ENCODE data around the gene MPL.

DNA sequence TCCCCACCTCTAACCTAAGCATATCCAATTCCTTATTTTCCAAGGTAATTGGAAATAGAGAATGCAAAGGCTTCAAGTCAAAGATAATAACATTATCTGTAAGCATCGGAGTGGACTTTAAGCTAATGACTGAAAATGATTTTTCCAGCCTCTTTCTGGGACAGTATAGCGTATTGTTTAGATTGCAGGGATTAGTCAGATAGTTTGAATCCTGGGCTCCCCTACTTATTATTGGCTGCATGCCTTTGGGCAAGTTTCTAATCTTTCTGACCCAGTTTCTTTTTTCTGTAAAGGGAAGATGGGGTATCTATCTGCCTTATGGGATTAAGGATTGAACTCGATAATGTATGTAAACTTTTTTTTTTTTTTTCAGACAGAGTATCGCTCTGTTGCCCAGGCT lies 19.6 kb downstream of the MPL start:
- TF ChIP-seq POLR2A (IDR thresholded peaks at IDR 0.05; ENCODE audit: low read length) = no peak
- TF ChIP-seq GATA1 (IDR thresholded peaks at IDR 0.05; ENCODE audit: low read depth, low read length) = no peak
